Measurements from ENCODE around the gene DPM2. TPM values are rescaled to one million over a fixed set of nuclear protein-coding genes. Genes with fewer than 3 reads are reported as not detected.

Gene DPM2, protein sequence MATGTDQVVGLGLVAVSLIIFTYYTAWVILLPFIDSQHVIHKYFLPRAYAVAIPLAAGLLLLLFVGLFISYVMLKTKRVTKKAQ
- total RNA-seq = 18.7 and 18.8 TPM in 2 replicates

DNA sequence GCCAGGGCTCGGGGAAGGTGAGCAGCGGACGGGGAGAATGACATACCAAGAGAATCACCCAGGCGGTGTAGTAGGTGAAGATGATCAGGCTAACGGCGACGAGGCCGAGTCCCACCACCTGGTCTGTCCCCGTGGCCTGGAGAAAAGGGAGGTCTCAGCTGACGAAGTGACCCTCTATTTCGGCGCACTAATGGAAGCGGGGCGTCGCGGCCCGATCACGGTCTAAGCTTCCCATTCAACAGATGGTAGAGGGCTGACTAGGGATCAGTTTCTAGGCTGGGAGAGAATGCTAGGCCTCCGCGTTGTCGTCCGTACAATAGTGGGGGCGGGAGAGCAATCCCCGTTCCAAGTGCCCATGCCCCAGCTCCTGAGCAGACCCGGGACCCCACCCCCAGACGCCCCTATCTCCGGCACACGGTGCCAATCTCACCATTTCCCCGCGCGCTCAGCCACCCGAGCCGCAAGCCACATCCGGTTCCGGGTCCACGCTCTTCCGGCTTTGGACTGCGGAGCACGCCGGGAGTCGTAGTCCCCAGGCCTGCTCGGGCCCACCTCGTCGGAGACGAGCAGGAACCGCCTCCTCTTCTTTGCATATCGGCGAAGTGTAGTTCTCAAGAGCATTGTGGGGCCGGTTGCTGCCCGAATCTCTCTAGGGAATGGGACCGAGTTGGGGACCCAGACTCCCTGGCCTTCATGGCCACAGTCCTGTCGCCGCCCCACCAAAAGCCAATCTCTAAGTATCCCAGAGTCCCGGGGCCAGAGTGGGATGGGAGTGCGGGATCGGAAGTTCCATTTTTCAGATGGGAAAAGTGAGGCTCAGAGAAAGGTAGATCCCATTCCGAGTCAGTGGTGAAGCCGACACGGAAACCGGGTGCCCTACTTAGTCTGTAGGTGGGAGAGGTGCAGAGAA, at the start of gene DPM2:
DPM2 (minus strand) TSS at position 467 of the 910 bp plus-strand sequence; CDS start at position 433, 34 bp downstream.

DNA sequence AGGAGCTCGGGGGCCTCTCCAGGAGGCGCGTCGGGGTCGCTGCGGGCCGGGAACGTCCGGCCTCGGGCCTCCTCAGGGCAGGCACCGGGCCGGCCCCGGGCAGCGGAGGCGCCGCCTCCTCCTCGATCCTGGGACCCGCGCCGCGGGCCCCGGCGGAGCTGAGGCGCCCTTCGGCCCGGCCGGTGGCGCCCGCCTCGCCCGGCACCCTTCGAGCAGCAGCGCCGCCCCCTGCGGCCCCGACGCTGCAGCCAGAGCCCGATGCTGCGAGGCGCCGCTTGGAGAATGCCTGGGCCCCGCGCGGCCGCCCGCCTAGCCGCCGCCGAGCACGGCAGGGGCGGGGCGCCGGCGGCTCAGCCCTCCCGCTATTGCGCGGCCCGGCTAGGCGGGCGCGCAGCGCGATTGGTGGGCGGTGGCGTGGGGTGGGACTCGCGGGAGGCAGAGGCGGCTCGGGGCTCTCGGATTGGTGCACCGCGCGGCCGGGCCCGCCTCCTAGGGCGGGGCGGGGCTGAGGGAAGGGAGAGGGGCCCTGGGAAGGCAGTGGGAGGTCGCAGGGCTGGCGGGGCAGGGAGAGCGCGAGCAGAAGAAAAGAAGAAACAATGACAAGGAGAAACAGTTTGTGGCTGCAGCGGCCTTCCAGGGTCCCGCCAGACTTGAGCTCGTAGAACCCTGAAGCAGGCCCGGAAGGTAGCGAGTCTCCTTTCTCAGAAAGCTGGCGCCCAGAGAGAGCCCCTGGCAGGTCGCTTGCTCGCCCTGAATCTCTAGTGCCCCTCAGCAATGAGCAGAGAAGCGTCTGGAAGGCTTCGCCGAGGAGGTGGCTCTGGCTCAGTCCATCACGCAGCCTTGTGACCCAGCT, 43.3 kb upstream of the DPM2 start, which contains the start of gene EEIG1:
EEIG1 (minus strand) TSS at position 284 of the 853 bp plus-strand sequence. CDS start 852 bp downstream, outside the sequence.

DNA sequence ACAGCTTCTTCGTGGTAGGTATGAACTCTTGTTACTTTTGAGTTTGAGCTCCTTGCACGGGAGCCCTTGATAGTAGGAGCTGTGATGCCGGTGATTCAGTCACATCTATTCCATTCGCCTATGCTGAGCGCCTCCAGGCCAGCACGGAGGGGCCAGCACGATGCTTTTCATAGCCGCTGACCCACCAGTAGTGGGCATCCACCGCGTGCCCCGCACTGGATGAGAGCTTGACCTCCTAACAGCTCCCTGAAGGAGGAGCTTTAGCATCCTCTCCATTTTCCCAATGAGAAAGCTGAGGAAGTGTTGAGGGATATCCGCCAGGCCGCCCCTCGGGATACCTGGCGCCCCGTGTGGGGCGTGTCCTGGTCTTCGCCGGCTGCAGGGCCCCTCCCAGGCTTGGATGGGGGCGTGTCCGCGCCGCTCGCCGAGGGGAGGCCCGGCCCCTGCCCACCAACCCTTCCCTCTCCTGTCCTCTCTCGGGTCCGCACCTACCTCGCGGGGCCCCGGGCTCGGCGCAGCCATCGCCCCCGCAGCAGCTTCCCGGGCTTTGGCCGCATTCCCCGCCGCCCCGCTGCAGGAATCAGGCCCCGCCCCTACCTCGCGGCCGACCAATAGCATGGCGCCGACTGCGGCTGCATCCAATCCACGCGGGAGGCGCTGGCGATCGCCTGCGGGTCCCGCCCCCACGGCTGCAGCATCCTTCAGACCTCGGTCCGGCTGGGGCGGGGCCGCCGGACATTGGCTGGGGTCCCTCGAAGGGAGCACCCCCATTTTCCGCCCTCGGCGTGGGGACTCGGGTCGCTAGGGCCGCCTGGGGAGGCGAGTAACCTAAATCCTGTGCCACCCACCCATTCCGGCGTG, 7.2 kb downstream of the DPM2 start, which contains the start of gene PIP5KL1:
PIP5KL1 (minus strand) TSS at position 547 of the 861 bp plus-strand sequence; CDS start at position 522, 25 bp downstream.

DNA sequence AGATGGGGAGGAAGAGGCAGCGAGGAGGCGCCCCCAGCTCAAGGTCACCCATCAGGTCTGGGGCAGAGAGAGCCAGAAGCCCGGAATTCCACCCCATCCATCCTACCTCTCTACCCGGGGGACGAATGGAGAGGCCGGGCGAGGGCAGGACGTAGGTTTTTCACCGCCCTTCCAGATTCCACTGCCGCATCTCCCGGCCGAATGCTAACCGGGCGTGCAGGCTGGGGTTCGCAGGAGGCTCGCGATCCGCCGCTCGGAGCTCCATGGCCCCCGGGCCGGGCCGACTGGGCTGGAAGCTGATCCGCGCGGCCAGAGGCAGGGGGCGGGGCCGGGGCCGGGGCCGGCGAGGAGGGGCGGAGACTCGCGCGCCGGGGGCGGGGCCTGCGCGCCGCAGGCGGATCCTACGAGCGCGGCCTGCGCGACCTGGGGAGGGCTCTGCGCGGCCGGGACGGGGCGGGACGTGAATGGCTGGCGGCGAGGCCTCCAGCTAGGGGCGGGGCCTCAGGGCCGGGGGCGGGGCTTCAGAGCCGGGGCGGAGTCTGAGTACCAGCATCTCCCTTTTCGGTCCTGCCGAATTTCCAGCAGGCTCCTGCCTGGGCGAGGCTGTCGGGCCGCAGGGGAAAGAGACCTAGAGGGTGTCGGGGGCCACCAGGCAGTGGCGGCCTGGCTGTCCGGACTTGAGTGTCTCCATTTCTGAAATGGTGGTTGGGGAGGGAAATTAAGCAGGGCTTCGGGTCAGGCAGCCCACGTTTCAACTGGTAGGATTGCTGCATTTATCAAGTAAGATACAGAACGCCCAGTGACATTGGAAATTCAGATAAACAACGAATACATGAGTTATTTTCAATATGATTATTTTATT, 20.7 kb downstream of the DPM2 start, which contains the start of gene ST6GALNAC4:
ST6GALNAC4 (minus strand) TSS at position 322 of the 862 bp plus-strand sequence. CDS start 622 bp downstream, outside the sequence.

DNA sequence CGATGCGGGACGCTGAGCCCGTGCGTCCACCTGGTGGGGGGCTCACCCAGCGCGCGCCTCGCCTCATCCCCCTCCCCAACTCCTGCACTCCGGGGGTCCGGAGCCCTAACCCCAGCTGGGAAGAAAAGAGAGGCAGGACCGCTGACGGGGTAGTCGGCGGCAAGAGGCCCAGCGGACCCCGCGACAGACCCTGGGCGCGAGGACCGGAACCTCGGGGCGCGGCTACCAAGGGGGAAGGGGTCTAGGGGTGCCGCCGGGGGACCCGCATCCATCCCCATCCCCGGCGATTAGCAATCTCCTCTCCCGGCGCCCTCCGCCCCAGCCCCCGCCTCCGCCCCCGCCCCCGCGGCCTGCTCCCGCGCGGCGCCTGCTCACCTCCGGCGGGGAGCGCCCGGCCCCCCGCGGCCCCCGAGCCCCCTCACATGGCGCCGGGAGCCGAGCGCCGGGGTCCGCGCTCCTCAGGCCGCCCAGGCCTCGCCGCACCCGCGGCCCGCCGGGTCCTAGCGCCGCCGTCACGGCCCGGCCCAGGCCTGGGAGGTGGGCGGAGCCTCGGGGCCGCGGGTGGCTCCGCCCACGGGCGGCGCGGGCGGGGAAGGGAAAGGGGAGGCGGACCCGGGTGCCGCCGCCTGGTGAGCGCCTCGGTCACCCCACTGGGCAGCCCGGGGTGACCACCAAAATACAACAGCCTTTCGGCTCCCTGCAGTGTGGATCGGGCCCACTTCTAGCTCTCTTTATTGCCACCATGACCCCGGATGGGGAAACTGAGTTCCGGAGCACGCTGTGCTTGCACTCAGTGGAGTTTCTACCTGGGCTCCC, 38.3 kb downstream of the DPM2 start, which contains the start of gene ST6GALNAC6:
ST6GALNAC6 (minus strand) TSS at position 476 of the 816 bp plus-strand sequence. CDS start 1,622 bp downstream, outside the sequence.

Other genes with a start within 250 kb of the DPM2 start
- not detected in 2 replicates for gene CFAP157, start 230.9 kb downstream of the DPM2 start, total RNA-seq
- gene PTRH1, start 222.2 kb downstream of the DPM2 start, total RNA-seq = 22.7 and 25.0 TPM in 2 replicates
- gene TTC16, start 221.8 kb downstream of the DPM2 start, total RNA-seq = under 0.01 and 0.20 TPM in 2 replicates
- gene TOR2A, start 202.6 kb downstream of the DPM2 start, total RNA-seq = 5.1 and 6.2 TPM in 2 replicates
- 0.37 TPM in 1 of 2 replicates, not detected in the other for gene SH2D3C, start 159.2 kb downstream of the DPM2 start, total RNA-seq
- gene CDK9, start 151.8 kb downstream of the DPM2 start, total RNA-seq = 42.8 and 43.0 TPM in 2 replicates
- 96.0 and 102 TPM in 2 replicates for gene FPGS, start 135.0 kb downstream of the DPM2 start, total RNA-seq
- gene ENG, start 83.2 kb downstream of the DPM2 start, total RNA-seq = 31.6 and 40.7 TPM in 2 replicates
- gene AK1, start 60.2 kb downstream of the DPM2 start, total RNA-seq = 35.4 and 38.9 TPM in 2 replicates
- gene ST6GALNAC6, start 38.3 kb downstream of the DPM2 start, total RNA-seq = 41.8 and 44.1 TPM in 2 replicates
- gene ST6GALNAC4, start 20.8 kb downstream of the DPM2 start, total RNA-seq = 69.1 and 74.1 TPM in 2 replicates
- gene PIP5KL1, start 7.1 kb downstream of the DPM2 start, total RNA-seq = 2.5 and 5.5 TPM in 2 replicates
- 10.8 and 13.6 TPM in 2 replicates for gene EEIG1, start 43.1 kb upstream of the DPM2 start, total RNA-seq
- gene NAIF1, start 129.5 kb upstream of the DPM2 start, total RNA-seq = 7.3 and 8.2 TPM in 2 replicates
- gene SLC25A25, start 130.4 kb upstream of the DPM2 start, total RNA-seq = 12.9 and 17.4 TPM in 2 replicates
- 57.1 and 61.7 TPM in 2 replicates for gene PTGES2, start 189.9 kb upstream of the DPM2 start, total RNA-seq
- not detected in 2 replicates for gene LCN2, start 211.6 kb upstream of the DPM2 start, total RNA-seq
- 19.9 and 26.1 TPM in 2 replicates for gene BBLN, start 222.4 kb upstream of the DPM2 start, total RNA-seq